Activated naive CD4-positive, alpha-beta T cell treated with anti-CD3 and anti-CD28 coated beads, Interleukin-2, amount 10 ng/mL, durations not matched to agents 7 days and 5 days (primary cell): ENCODE data around the gene PARG.
"Not testable (repeated sequence)": the region's sequence is repeated elsewhere in the genome, so short reads cannot be mapped to it uniquely, and the experiment has no call there.

Experiments used
- CTCF ChIA-PET: fragments of 350-600 bp; sonication (Branson Sonifier 250); formaldehyde crosslinking; loops from one replicate; lab custom pipeline; 2021; ENCODE audit warnings: antibody characterized with exemption; lab: Charles Lee
- DNase-seq: peaks from one replicate; pipeline ENCODE4 v3.0.0-alpha.2; 2020
- H3K27ac Mint-ChIP-seq: one replicate; pipeline ENCODE4 v1.8.0; 2021; ENCODE audit warnings: mild to moderate bottlenecking, moderate library complexity, mixed read lengths
- H3K27me3 Mint-ChIP-seq: one replicate; pipeline ENCODE4 v1.8.0; 2021; ENCODE audit warnings: mild to moderate bottlenecking, mixed read lengths
- H3K36me3 Mint-ChIP-seq: one replicate; pipeline ENCODE4 v1.8.0; 2021; ENCODE audit warnings: mixed read lengths
- H3K4me1 Mint-ChIP-seq: one replicate; pipeline ENCODE4 v1.8.0; 2021; ENCODE audit warnings: mixed read lengths
- H3K4me3 Mint-ChIP-seq: one replicate; pipeline ENCODE4 v1.8.0; 2021; ENCODE audit warnings: mild to moderate bottlenecking, moderate library complexity, mixed read lengths
- H3K9me3 Mint-ChIP-seq: one replicate; pipeline ENCODE4 v1.8.0; 2021; ENCODE audit warnings: mixed read lengths

PARG gene

DNA sequence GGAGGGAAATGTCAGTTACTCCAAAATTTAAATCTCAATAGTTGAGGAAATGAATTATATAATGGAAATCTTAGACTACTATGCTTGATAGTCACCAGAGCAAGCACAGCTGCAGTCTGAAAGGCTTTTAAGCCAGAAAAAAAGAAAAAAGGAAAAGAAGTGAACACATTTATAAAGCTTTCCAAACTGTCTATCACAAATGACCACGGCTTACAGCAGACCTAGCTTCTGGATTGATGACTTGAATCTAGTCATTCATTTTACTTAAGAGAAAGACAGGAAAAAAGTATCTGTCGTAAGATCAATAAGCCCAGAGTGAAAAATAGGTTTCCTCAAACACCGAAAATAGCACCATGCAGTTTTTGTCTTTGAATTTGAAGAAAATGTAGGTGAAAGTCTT, 111.8 kb downstream of the PARG start:
- CTCF ChIA-PET = no interaction called here
- Mint-ChIP-seq H3K4me3 (no peak overlapping the region), H3K27me3 (no peaks in the 10 kb centered on the region), H3K36me3 (peaks cover 16% of the 10 kb centered on the region), H3K9me3 (no peaks in the 10 kb centered on the region), H3K27ac (no peak overlapping the region), H3K4me1 (peaks cover 7% of the 10 kb centered on the region)
- DNase-seq = no peak

DNA sequence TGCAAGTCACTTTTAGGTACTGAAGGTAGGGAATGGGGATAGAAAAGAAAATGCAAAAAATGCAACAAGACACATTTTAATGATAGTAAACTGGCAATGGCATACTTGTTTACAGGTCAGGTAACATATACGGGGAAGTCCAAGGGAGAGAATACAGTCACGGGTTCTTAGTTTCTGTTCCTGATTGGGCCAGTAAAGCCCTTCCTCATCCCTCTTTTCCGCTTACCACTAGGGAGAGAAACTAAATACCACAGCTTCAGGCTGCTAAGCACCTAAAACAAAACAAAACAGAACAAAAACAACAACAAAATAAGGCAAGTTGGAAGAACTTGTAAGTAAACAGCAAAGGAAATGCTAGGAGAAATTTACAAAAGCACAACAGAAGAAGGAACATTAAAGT, 114.5 kb downstream of the PARG start:
- Mint-ChIP-seq H3K4me3 (no peak overlapping the region), H3K9me3 (no peaks in the 10 kb centered on the region), H3K4me1 (peaks cover 7% of the 10 kb centered on the region), H3K36me3 (peaks cover 15% of the 10 kb centered on the region), H3K27me3 (no peaks in the 10 kb centered on the region), H3K27ac (no peak overlapping the region)
- CTCF ChIA-PET = no interaction called here
- DNase-seq = no peak

DNA sequence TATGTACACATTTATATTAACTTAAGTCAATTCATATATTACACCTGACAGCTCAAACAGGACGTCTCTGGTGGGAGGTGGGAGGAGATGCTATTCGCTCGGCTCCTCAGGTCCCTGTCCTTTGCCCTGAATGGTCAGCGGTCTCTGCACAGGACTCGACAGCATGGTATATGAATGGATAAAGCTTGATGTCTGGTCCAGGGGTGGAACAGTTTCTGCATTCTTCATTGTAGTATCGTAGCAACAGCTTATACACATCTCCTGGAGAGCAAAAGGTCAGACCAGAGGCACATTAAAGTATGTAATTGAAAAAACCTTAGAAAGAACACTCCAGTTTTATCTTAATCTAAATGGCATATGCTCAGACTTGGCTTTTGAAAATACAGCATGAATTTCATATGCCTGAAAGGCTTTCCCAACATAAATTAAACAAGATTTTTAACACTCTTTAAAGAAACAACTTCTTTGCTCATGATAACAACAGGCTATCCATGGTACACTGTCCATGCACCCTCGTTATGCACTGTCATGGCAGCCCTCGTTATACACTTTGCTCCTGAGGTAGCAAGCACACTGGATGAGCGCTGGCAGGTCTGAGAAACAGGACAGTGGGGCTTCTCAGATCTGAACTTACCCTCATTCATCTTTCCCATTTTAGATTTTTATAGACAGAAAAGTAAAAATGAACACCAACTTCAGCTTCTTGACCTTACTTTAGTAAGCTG, 122.4 kb downstream of the PARG start:
- Mint-ChIP-seq H3K4me3 (no peak overlapping the region), H3K36me3 (peaks cover 39% of the 10 kb centered on the region), H3K27me3 (no peaks in the 10 kb centered on the region), H3K27ac (no peak overlapping the region), H3K4me1 (no peaks in the 10 kb centered on the region), H3K9me3 (no peaks in the 10 kb centered on the region)
- CTCF ChIA-PET = no interaction called here
- DNase-seq = no peak

DNA sequence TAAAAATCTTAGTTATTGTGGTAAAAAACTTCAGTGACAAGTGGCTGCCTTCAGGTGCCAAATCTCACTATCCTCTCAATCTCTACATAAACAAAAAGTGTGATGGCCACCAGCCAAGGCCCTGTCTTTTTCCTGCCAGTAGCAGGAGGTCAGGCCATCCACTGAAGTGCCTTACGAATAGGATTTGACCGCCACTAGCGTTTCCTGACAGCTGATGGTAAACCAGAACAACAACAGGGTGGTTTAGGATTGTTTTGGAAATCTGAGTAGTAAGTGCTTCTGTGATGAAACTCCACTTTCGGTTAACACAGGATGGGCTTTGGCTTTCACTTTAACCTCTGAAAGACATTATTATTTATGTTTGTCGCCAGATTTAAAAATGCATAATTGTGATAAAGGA, 124.0 kb downstream of the PARG start:
- Mint-ChIP-seq H3K27ac (no peak overlapping the region), H3K4me3 (no peak overlapping the region), H3K27me3 (no peaks in the 10 kb centered on the region), H3K9me3 (no peaks in the 10 kb centered on the region), H3K36me3 (peaks cover 39% of the 10 kb centered on the region), H3K4me1 (no peaks in the 10 kb centered on the region)
- CTCF ChIA-PET = interaction anchor here (0.7 kb wide), 1 partner anchor 13 kb away, joined by 3 read pairs; no protein-coding TSS in a partner anchor
- DNase-seq = no peak

DNA sequence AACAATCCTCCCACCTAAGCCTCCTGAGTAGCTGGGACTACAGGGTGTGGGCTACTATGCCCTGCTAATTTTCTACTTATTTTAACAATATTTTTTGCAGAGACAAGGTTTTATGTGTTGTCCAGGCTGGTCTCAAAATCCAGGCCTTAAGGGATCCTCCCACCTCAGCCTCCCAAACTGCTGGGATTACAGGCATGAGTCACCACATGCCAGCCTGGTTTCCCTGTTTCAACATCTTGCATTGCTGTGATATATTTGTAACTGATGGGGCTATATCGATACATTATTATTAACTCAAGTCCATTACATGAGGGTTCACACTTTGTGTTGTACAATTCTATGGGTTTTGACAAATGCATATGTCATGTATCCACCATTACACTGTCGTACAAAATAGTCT, 137.8 kb downstream of the PARG start:
- Mint-ChIP-seq H3K27ac (no peak overlapping the region), H3K4me1 (no peaks in the 10 kb centered on the region), H3K27me3 (peaks cover 3% of the 10 kb centered on the region), H3K36me3 (no peaks in the 10 kb centered on the region), H3K4me3 (no peak overlapping the region), H3K9me3 (peaks cover 8% of the 10 kb centered on the region)
- CTCF ChIA-PET = no interaction called here
- no peak for DNase-seq

DNA sequence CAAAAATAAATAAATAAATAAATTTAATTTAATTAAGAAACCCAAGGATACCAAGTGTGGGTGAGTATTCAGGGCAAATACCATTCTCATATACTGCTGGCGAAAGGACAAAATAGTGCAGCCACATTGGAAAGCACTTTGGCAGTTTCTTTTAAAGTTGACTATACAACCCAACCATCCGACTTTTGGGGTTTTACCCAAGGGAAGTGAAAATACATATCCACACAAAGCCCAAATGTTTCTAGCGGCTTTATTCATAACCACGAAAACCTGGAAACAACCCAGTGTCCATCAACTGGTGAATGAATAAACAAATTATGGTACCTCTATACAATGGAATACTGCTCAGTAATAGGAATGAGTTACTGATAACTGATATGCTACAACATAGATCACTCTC, 143.6 kb downstream of the PARG start:
- CTCF ChIA-PET = no interaction called here
- no peak overlapping the region for H3K27ac Mint-ChIP-seq
- H3K4me1 Mint-ChIP-seq = no peaks in the 10 kb centered on the region
- H3K9me3 Mint-ChIP-seq = no peaks in the 10 kb centered on the region
- H3K36me3 Mint-ChIP-seq = no peaks in the 10 kb centered on the region
- no peak for DNase-seq
- H3K27me3 Mint-ChIP-seq = peaks cover 4% of the 10 kb centered on the region
- no peak overlapping the region for H3K4me3 Mint-ChIP-seq

DNA sequence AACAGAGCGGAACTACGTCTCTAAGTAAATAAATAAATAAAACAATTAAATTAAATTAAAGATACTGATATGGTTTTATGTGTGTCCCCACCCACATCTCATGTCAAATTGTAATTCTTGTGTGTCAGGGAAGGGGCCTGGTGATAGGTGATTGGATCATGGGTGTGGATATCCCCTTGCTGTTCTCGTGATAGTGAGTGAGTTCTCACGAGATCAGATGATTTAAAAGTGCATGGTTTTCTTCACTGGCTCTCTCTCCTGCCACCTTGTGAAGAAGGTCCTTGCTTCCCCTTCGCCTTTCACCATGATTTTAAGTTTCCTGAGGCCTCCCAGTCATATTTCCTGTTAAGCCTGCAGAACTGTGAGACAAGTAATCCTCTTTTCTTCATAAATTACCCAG, 150.7 kb downstream of the PARG start:
- Mint-ChIP-seq H3K27me3 (no peaks in the 10 kb centered on the region), H3K36me3 (no peaks in the 10 kb centered on the region), H3K4me1 (no peaks in the 10 kb centered on the region), H3K9me3 (no peaks in the 10 kb centered on the region), H3K27ac (no peak overlapping the region), H3K4me3 (no peak overlapping the region)
- DNase-seq = no peak
- CTCF ChIA-PET = no interaction called here

DNA sequence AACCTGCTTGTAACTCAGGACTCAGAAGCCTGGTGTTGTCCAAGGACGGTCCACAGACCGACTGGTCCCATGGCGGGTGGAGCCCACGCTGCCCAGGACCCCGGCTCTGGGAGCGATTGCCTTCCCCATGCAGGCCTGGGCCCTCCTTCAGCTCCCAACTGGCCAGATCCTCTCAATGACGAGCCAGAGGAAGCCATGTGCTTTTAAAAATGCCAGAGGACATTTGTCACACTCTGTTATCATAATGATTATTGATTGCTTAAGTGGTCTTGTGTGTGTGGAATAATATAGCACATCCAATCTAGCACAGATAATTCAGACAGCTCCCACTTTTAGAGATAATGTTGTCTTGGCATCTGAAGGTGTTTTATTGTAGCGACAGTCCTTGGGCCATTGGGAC, 157.1 kb downstream of the PARG start:
- Mint-ChIP-seq H3K4me1 (no peaks in the 10 kb centered on the region), H3K27ac (no peak overlapping the region), H3K4me3 (no peak overlapping the region), H3K9me3 (no peaks in the 10 kb centered on the region), H3K36me3 (no peaks in the 10 kb centered on the region), H3K27me3 (peaks cover 6% of the 10 kb centered on the region)
- DNase-seq = no peak
- CTCF ChIA-PET = no interaction called here

DNA sequence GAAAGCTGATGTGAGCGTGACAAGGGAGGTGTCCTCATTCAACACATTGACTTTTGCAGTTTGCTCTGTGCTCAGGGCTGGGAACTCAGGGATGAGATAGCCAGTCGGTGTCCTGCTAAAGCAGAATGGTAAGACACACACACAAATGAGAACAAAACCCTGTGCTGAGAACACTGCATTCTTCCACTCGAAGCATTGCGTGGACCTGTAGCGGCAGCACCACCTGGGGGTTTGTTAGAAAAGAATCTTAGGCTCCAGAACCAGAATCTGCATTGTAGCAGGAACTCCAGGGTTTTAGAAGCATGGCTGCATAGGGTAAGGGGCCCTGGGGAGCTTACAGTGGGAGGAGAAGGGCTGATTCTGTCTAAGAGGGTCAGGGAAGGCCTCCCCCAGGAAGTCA, 158.2 kb downstream of the PARG start:
- no peak for DNase-seq

DNA sequence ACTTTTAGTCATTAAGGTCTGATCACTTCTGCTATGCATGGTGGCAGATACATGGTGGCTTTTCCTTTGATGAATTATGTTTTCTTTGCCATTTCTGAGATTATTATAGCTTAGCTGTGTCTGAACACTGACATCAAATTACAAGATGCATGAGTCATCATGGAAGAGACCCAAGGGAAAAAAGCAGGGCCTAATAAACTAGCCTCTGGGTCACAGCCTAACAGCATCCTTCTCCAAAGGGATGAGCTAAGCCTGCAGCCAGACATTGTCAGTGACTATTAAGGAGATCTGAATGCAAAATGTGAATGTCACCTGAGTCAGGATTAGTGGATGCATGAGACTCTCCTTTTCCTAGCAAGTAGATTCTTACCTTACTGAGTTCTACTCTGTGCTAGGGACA, 160.6 kb downstream of the PARG start:
- Mint-ChIP-seq H3K4me3 (no peak overlapping the region), H3K27ac (no peak overlapping the region), H3K9me3 (no peaks in the 10 kb centered on the region), H3K36me3 (no peaks in the 10 kb centered on the region), H3K27me3 (peaks cover 6% of the 10 kb centered on the region), H3K4me1 (no peaks in the 10 kb centered on the region)
- DNase-seq = no peak
- CTCF ChIA-PET = no interaction called here

More for the DNA sequence above, 158.2 kb downstream of the PARG start:
- H3K36me3 Mint-ChIP-seq = no peaks in the 10 kb centered on the region
- H3K9me3 Mint-ChIP-seq = no peaks in the 10 kb centered on the region
- H3K27me3 Mint-ChIP-seq = peaks cover 6% of the 10 kb centered on the region
- no peak overlapping the region for H3K27ac Mint-ChIP-seq
- no peak overlapping the region for H3K4me3 Mint-ChIP-seq
- H3K4me1 Mint-ChIP-seq = no peaks in the 10 kb centered on the region
- CTCF ChIA-PET = no interaction called here

DNA sequence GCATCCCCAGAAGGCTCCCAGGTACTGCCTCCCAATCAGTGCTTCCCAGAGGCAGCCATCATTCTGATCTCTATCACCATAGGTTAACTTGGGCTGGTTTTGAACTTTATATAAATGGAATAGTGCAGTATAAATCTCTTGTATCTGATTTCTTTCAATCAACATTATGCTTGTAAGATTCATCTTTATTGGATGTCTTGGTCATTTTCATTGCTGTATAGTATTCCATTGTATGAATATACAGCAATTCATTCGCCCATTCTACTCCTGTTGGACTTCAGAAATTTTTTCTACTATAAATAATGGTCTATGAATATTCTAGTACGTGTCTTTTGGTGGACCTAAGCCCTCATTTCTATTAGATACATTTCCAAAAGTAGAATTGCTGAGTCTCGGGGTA, 163.6 kb downstream of the PARG start:
- Mint-ChIP-seq H3K9me3 (no peaks in the 10 kb centered on the region), H3K4me1 (no peaks in the 10 kb centered on the region), H3K27ac (no peak overlapping the region), H3K27me3 (peaks cover 6% of the 10 kb centered on the region), H3K4me3 (no peak overlapping the region), H3K36me3 (no peaks in the 10 kb centered on the region)
- CTCF ChIA-PET = no interaction called here
- no peak for DNase-seq

DNA sequence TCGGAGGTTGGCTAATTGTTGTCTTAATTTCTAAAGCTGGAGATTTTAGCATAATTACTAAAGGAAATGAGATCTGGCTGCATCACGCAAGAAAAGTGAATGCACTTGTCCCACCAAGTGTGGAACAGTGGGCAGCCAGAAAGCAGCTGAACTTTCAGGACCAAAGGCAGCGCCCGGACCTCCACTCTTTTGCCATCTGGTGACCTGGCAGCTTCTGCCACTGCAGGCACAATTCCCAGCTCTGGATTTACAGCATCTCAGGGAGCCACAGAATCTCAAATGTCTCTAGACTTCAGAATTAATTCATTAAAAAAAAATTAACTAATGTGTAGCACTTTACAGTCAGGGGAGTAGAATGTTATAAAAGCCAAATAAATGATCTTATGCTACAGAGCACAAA, 165.0 kb downstream of the PARG start:
- CTCF ChIA-PET = no interaction called here
- Mint-ChIP-seq H3K27me3 (peaks cover 10% of the 10 kb centered on the region), H3K27ac (no peak overlapping the region), H3K9me3 (no peaks in the 10 kb centered on the region), H3K4me3 (no peak overlapping the region), H3K36me3 (no peaks in the 10 kb centered on the region), H3K4me1 (no peaks in the 10 kb centered on the region)
- DNase-seq = no peak

DNA sequence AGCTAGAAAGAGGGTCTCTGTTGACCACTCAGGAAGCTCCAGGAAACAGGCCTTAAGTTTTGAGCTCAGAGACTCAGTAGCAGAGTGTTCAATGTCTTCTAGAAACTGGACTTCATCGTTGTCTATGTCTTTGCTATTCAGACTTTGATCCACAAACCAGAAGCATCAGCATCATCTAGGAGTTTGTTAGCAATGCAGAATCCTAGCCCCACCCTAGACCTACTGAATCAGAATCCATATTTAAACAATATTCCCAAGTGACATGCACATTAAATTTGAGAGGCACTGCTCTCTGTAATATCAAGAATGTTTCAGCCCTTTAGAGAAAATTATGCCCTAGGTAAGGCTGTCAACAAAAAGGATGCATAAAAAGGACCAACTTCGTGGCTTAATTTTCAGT, 166.8 kb downstream of the PARG start:
- Mint-ChIP-seq H3K4me1 (peaks cover 4% of the 10 kb centered on the region), H3K36me3 (no peaks in the 10 kb centered on the region), H3K4me3 (no peak overlapping the region), H3K27ac (no peak overlapping the region), H3K9me3 (no peaks in the 10 kb centered on the region), H3K27me3 (peaks cover 13% of the 10 kb centered on the region)
- CTCF ChIA-PET = no interaction called here
- DNase-seq = no peak

DNA sequence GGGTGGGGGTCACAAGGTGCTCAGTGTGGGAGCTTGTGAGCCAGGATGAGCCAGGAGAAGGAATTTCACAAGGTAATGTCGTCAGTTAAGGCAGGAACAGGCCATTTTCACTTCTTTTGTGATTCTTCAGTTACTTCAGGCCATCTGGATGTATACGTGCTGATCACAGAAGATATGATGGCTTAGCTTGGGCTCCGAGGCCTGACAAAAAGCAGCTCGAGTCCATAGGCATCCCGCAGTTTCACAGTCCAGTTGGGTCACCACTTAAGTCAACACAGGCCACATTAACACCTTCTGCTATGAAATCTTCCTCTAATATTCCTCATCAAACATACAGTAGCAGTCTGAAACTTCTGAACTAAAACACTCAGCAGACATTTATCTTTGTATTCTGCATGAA, 168.9 kb downstream of the PARG start:
- H3K4me3 Mint-ChIP-seq, CTCF ChIA-PET, H3K4me1 Mint-ChIP-seq, H3K27ac Mint-ChIP-seq, H3K9me3 Mint-ChIP-seq, DNase-seq, H3K36me3 Mint-ChIP-seq: not testable (repeated sequence)
- H3K27me3 Mint-ChIP-seq = peaks cover 31% of the 10 kb centered on the region

DNA sequence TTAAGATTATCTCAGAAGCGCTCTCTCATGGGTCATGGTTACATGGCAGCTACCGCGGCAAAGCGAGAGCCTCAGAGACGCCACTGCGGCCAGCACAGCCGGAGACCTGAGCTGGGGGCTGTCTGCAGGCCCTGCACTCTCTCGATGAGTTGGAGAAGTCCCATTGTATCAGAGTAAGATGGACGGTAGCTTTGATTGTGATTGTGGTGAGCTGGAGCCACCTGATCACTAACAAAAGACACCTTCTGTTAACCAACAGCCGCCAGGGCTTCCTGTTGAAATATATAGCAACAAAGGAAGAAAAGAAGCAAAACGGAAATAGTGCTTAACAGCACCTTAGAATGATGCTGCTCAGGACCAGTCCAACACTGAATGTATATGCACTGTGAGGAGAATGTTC, 170.8 kb downstream of the PARG start:
- DNase-seq, H3K4me3 Mint-ChIP-seq, H3K27ac Mint-ChIP-seq, H3K36me3 Mint-ChIP-seq, H3K4me1 Mint-ChIP-seq, CTCF ChIA-PET, H3K9me3 Mint-ChIP-seq: not testable (repeated sequence)
- H3K27me3 Mint-ChIP-seq = peaks cover 40% of the 10 kb centered on the region

DNA sequence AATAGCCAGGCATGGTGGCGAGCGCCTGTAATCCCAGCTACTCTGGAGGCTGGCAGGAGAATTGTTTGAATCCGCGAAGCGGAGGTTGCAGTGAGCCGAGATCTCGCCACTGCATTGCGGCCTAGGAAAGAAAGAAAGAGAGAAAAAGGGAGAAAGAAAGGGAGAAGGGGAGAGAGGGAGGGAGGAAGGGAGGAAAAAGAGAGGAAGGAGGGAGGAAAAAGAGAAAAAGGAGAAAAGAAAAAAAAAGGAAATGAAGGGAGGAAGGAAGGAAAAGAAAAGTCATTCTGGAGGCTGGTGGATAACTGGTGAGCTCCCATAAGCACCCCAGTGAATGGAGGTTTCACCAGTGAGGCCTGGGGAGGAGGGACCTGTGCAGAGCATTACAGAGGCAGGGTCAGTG, 172.1 kb downstream of the PARG start:
- CTCF ChIA-PET = no interaction called here
- H3K27ac Mint-ChIP-seq = no peak overlapping the region
- no peaks in the 10 kb centered on the region for H3K9me3 Mint-ChIP-seq
- peaks cover 40% of the 10 kb centered on the region for H3K27me3 Mint-ChIP-seq
- peaks cover 4% of the 10 kb centered on the region for H3K4me1 Mint-ChIP-seq
- no peak for DNase-seq
- H3K4me3 Mint-ChIP-seq = no peak overlapping the region
- H3K36me3 Mint-ChIP-seq = no peaks in the 10 kb centered on the region
